Tibial nerve (tissue), 4 donors: ENCODE results near the gene CPA1.

ENCODE experiments used
- CTCF ChIP-seq, 5 experiments: fragments of 200-600 bp in 3 of 5; fragments of 450-650 bp in 2 of 5; sonication (generic) in 3 of 5; IDR thresholded peaks; one replicate each; pipeline ENCODE4 v1.5.1; 2016 to 2019; ENCODE audit warnings: antibody characterized with exemption in 5 of 5, mild to moderate bottlenecking in 3 of 5, moderate library complexity in 2 of 5
- EP300 ChIP-seq, 2 donors: sonication (generic); formaldehyde crosslinking; IDR thresholded peaks; one replicate each; pipeline ENCODE4 v1.6.1; 2017; ENCODE audit warnings: antibody characterized with exemption in 2 of 2, mild to moderate bottlenecking in 1 of 2
- POLR2A ChIP-seq, 2 donors: fragments of 450-650 bp; IDR thresholded peaks; one replicate each; pipeline ENCODE4 v1.6.1; 2017; ENCODE audit warnings: antibody characterized with exemption in 2 of 2, mild to moderate bottlenecking in 2 of 2, moderate library complexity in 2 of 2

- TF ChIP-seq CTCF (IDR thresholded peaks at IDR 0.05) (no peak), POLR2A (IDR thresholded peaks at IDR 0.05) (no peak), EP300 (IDR thresholded peaks at IDR 0.05) (no peak)
These were observed 56.0 kb downstream of the CPA1 start for GRCh38 chr7:130436253-130436652.
